GM12873 (cell line): Measurements from ENCODE around the gene MEX3B.

ENCODE experiments used
- TF ChIP-seq, protein P1 (sequence below): IDR thresholded peaks from 2 replicates; pipeline ENCODE4 v1.5.1; 2012; ENCODE audit warnings: low read depth, mild to moderate bottlenecking, moderate library complexity, low read length, control low read depth; ENCODE audit not compliant: insufficient read depth; ENCODE audit errors: missing control alignments

MEX3B gene

DNA sequence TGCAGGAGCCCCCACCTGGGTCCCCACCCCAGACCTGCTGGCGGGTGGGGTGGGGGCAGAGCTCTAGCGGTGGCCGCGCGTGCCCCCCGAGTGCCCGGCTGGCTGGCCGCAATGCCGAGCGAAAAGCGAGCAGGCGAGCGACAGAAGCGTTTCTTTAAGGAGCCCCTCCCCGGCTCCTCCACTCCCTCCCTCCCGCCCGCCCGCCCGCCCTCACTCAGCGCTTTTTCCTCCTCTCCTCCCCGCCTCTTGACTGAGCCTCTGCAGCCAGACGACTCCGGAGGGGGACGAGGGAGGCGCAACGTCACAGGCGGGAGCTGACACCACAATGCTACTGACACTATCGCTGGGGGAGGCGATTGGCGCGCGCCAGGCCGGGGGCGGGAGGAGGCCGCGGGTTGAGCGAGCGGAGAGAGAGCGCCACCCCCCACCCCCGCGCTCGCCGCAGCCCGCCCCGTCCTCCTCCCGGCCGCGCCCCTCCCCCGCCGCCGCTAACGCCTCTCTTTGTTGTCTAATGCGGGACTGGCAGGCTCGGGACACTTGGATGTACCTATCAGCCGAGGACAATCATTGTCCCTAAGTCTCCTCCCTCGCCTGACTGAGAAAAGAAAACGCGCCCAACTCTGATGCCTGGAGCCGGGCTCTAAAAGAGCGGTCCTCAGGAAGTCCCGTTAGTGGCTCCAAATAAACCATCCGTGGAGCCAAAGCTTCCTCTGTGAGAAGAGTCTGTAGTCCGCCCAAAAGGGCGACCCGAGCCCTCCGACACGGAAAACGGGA, at the start of gene MEX3B:
Gene MEX3B (minus strand): TSS at position 127 of the 774 bp plus-strand sequence. CDS start 313 bp downstream, outside the sequence.
- TF ChIP-seq, protein P1, sequence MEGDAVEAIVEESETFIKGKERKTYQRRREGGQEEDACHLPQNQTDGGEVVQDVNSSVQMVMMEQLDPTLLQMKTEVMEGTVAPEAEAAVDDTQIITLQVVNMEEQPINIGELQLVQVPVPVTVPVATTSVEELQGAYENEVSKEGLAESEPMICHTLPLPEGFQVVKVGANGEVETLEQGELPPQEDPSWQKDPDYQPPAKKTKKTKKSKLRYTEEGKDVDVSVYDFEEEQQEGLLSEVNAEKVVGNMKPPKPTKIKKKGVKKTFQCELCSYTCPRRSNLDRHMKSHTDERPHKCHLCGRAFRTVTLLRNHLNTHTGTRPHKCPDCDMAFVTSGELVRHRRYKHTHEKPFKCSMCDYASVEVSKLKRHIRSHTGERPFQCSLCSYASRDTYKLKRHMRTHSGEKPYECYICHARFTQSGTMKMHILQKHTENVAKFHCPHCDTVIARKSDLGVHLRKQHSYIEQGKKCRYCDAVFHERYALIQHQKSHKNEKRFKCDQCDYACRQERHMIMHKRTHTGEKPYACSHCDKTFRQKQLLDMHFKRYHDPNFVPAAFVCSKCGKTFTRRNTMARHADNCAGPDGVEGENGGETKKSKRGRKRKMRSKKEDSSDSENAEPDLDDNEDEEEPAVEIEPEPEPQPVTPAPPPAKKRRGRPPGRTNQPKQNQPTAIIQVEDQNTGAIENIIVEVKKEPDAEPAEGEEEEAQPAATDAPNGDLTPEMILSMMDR, result no peak

DNA sequence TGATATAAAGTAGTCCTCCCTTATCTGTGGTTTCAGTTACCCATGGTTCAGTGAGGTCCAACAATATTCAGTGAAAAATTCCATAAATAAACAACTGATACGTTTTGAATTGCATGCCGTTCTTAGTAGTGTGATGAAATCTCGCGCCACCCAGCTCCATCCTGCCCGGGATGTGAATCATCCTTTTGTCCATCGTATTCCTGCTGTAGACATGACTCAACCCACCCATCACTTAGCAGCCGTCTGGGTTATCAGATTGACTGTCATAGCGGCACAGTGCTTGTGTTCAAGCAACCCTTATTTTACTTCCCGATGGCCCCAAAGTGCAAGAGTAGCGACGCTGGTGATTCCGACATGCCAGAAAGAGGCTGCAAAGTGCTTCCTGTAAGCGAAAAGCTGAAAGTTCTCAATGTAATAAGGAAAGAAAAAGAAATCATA, 48.0 kb upstream of the MEX3B start:
- TF ChIP-seq, protein P1, result no peak

DNA sequence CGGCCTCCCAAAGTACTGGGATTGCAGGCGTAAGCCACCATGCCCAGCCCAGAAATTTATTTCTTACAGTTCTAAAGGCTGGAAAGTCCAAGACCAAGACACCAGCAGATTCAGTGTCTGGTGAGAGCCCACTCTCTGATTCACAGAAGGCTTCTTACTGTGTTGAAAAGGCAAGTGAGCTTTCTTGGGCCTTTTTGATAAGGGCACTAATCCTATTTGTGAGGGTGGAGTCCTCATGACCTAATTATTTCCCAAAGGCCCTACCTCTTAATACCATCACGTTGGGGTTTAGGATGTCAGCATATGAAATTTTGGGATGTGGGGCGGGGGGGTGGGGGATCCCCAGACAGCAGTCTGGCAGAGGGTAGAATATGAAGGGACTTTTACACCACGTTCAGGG, 47.5 kb upstream of the MEX3B start:
- TF ChIP-seq, protein P1, result no peak

DNA sequence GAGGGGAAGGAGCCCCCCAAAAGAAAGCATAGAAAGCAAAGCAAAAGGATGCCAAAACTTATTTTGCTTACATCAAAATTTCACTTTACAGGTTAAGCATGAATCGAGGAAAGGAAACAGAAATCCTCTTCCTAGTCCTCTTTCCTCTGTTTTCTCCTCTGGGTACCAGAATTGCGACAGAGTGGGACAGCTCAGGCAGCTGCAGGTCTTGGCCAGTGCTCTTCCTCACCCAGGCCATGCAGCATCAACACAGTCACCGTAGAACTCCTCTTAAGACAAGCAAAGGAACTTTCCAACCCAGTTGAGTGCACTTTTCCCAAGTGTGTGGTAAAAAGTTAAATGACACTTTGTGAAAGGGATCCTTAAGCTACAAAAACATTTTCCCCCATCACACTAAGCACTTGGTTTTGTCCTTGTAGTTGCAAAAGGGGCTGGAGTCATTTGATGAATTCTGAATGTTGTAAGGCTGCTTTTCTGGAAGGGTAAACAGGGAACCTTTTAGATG, 45.9 kb upstream of the MEX3B start:
- TF ChIP-seq, protein P1, result no peak

DNA sequence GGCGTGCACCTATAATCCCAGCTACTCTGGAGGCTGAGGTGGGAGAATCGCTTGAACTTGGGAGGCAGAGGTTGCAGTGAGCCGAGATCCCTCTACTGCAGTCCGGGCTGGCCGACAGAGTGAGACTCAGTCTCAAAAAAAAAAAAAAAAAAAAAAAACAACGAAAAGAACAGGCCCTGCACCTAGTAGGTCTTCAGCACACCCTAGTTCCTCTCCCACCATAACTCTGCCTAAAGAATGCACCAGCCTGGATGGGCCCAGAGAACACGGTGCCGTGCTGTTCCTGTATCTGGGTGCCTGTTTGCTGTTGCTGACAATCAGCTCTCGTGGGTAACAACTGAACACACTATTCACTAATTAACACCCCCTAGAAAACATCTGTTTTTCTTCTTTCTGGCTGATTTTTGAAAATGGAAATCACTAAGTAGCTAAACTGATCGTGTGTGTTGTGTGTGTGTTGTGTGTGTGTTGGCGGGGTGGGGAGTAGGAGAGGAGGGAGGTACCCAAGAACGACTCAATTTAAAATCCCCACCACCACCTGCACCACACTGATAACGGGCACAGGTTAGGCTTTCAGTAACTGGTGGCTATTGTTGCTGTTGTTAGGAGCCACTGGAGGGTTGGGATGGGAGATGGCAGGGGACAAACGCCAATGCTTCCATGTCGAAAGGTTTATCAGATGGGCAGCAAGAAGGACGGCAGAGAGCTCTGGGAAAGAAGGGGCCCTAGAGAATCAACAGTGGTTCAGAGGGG, 40.6 kb upstream of the MEX3B start:
- TF ChIP-seq, protein P1, result no peak

DNA sequence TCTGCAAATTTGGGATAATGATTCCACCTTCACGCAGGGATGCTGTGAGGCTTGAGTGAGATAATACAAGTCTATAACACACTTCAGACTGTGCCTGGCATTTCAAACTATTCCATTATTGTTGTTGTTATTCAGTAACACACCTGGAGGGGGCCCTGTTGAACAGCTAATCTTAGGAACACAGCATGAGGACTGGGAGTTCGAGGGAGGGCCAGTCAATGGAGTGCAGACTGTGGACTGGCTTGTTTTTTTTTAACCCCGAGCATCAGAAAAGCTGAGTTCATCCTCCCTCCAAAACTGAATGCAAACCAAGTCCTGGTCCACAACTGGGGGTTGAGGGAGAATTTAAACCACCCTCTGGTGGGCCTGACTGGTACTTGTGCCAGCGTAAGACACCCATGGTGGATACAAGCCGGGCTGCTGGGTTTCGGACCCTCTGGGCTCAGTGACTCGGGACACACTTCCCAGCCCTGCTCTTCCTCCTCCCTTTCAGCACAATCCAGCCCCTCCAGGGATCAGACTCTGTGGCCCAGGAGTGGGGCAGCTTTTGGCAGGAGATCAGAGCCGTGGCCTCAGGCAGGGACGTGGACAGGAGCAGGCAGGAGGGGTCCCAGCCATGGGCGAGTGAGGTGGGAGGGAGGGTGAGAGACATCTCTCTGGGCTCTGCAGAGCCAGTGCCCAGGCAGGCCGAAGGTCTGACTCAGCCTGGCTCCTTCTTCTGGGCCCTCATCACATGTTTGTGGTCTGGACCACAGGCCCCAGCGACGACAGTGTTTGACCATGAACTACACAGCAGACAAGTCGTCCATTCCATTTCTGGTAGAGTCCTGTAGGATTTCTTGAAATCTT, 36.3 kb upstream of the MEX3B start:
- TF ChIP-seq, protein P1, result no peak
